GM12873 (cell line): Measurements from ENCODE around the gene PCDHB12.

ENCODE experiments used
- TF ChIP-seq, protein P1 (sequence below): IDR thresholded peaks from 2 replicates; pipeline ENCODE4 v1.5.1; 2012; ENCODE audit warnings: low read depth, mild to moderate bottlenecking, moderate library complexity, low read length, control low read depth; ENCODE audit not compliant: insufficient read depth; ENCODE audit errors: missing control alignments

Gene PCDHB12

DNA sequence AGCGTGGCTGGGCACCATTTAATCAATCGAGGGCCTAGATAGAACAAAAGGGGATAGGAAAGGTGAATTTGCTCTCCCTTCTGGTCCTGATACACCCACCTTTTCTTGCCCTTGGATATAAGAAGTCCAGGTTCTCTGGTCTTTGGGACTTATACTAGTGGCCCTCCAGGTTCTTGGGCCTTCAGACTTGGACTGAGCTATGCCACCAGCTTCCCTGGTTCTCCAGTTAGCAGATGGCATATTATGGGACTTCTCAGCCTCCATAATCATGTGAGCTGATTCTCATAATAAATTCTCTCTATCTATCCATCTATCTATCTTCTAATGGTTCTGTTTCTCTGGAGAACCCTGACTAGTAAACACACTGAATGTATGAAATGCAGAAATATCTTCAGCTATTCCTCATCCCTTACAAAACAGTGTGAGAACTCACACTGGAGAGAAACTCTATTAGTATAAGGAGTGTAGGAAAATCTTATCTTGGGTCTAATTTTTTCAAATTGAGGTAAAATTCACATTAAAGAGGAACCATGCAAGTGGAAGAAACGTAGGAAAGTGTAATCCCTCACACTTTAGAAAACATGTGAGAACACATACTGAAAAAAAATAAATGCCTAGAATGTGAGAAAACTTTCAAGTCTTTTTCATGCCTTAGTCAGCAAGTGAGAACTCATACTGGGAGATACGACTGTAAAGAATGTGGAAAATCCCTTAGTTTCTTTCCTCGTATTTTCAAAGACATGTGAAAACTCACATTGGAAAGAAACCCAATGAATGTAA is 52.1 kb downstream of the PCDHB12 start:
- TF ChIP-seq, protein P1, sequence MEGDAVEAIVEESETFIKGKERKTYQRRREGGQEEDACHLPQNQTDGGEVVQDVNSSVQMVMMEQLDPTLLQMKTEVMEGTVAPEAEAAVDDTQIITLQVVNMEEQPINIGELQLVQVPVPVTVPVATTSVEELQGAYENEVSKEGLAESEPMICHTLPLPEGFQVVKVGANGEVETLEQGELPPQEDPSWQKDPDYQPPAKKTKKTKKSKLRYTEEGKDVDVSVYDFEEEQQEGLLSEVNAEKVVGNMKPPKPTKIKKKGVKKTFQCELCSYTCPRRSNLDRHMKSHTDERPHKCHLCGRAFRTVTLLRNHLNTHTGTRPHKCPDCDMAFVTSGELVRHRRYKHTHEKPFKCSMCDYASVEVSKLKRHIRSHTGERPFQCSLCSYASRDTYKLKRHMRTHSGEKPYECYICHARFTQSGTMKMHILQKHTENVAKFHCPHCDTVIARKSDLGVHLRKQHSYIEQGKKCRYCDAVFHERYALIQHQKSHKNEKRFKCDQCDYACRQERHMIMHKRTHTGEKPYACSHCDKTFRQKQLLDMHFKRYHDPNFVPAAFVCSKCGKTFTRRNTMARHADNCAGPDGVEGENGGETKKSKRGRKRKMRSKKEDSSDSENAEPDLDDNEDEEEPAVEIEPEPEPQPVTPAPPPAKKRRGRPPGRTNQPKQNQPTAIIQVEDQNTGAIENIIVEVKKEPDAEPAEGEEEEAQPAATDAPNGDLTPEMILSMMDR, result no peak

DNA sequence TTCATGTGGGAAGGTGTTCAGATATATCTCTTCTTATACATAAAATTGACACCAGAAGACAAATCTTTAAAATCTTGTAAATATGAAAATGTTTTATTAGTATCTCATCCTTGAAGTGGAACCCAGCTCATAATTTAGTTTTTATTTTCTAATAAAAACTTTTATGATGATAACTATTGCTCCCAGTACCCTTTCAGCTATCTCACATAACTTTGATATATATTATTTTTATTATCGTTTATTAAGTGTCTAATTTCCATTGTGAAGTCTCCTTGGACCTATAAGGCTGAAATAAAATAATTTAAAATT is 52.7 kb downstream of the PCDHB12 start:
- TF ChIP-seq, protein P1, result no peak
